ENCODE data around the gene MAP3K10.

DNA sequence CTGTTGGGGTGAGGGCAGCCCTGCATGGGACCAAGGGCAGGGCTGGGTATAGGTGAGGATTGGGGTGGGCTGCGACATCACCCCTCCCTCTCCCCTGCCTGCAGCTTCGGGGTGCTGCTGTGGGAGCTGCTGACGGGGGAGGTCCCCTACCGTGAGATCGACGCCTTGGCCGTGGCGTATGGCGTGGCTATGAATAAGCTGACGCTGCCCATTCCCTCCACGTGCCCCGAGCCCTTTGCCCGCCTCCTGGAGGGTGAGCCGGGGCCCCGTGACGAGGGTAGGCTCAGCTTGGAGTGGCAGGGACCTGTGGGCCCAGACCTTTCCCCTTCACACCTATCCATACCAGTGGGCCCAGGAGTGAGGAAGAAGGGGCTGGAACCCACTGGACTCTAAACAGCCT lies 13.2 kb downstream of the MAP3K10 start:
- TF ChIP-seq, protein P1, sequence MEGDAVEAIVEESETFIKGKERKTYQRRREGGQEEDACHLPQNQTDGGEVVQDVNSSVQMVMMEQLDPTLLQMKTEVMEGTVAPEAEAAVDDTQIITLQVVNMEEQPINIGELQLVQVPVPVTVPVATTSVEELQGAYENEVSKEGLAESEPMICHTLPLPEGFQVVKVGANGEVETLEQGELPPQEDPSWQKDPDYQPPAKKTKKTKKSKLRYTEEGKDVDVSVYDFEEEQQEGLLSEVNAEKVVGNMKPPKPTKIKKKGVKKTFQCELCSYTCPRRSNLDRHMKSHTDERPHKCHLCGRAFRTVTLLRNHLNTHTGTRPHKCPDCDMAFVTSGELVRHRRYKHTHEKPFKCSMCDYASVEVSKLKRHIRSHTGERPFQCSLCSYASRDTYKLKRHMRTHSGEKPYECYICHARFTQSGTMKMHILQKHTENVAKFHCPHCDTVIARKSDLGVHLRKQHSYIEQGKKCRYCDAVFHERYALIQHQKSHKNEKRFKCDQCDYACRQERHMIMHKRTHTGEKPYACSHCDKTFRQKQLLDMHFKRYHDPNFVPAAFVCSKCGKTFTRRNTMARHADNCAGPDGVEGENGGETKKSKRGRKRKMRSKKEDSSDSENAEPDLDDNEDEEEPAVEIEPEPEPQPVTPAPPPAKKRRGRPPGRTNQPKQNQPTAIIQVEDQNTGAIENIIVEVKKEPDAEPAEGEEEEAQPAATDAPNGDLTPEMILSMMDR (tag by site-specific recombination; IDR thresholded peaks at IDR 0.05), result no peak
- no peak for TF ChIP-seq ZNF223 (tag by site-specific recombination; IDR thresholded peaks at IDR 0.05)
- TF ChIP-seq ZNF768 (tag by site-specific recombination; IDR thresholded peaks at IDR 0.05), result no peak
- TF ChIP-seq GLI4 (tag by site-specific recombination; IDR thresholded peaks at IDR 0.05), result no peak
- no peak for TF ChIP-seq ZNF426 (tag by site-specific recombination; IDR thresholded peaks at IDR 0.05)
- TF ChIP-seq ZNF324 (tag by site-specific recombination; IDR thresholded peaks at IDR 0.05), result no peak
- TF ChIP-seq, protein P2, sequence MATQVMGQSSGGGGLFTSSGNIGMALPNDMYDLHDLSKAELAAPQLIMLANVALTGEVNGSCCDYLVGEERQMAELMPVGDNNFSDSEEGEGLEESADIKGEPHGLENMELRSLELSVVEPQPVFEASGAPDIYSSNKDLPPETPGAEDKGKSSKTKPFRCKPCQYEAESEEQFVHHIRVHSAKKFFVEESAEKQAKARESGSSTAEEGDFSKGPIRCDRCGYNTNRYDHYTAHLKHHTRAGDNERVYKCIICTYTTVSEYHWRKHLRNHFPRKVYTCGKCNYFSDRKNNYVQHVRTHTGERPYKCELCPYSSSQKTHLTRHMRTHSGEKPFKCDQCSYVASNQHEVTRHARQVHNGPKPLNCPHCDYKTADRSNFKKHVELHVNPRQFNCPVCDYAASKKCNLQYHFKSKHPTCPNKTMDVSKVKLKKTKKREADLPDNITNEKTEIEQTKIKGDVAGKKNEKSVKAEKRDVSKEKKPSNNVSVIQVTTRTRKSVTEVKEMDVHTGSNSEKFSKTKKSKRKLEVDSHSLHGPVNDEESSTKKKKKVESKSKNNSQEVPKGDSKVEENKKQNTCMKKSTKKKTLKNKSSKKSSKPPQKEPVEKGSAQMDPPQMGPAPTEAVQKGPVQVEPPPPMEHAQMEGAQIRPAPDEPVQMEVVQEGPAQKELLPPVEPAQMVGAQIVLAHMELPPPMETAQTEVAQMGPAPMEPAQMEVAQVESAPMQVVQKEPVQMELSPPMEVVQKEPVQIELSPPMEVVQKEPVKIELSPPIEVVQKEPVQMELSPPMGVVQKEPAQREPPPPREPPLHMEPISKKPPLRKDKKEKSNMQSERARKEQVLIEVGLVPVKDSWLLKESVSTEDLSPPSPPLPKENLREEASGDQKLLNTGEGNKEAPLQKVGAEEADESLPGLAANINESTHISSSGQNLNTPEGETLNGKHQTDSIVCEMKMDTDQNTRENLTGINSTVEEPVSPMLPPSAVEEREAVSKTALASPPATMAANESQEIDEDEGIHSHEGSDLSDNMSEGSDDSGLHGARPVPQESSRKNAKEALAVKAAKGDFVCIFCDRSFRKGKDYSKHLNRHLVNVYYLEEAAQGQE (tag by site-specific recombination; IDR thresholded peaks at IDR 0.05), result no peak
- TF ChIP-seq SP7 (tag by site-specific recombination; IDR thresholded peaks at IDR 0.05), result no peak
- TF ChIP-seq ZNF114 (tag by site-specific recombination; IDR thresholded peaks at IDR 0.05), result no peak
- TF ChIP-seq ZNF76 (tag by site-specific recombination; IDR thresholded peaks at IDR 0.05; ENCODE audit: borderline replicate concordance, low read depth), result no peak
- no peak for TF ChIP-seq ZNF133 (tag by site-specific recombination; IDR thresholded peaks at IDR 0.05)
- TF ChIP-seq ZNF585B (tag by site-specific recombination; IDR thresholded peaks at IDR 0.05), result no peak
- TF ChIP-seq, protein P3, sequence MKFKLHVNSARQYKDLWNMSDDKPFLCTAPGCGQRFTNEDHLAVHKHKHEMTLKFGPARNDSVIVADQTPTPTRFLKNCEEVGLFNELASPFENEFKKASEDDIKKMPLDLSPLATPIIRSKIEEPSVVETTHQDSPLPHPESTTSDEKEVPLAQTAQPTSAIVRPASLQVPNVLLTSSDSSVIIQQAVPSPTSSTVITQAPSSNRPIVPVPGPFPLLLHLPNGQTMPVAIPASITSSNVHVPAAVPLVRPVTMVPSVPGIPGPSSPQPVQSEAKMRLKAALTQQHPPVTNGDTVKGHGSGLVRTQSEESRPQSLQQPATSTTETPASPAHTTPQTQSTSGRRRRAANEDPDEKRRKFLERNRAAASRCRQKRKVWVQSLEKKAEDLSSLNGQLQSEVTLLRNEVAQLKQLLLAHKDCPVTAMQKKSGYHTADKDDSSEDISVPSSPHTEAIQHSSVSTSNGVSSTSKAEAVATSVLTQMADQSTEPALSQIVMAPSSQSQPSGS (tag by site-specific recombination; IDR thresholded peaks at IDR 0.05; ENCODE audit: low read depth), result no peak
- TF ChIP-seq ZNF785 (tag by site-specific recombination; IDR thresholded peaks at IDR 0.05), result no peak
